BLaER1 (cell line): ENCODE data around the gene STRAP.

ENCODE experiments used
- H3K27ac ChIP-seq: shearing (Covaris generic); formaldehyde crosslinking; 2 replicates; pipeline ENCODE4 v1.8.1; 2022
- H3K27me3 ChIP-seq: shearing (Covaris generic); formaldehyde crosslinking; 2 replicates; pipeline ENCODE4 v1.8.1; 2022
- H3K36me3 ChIP-seq: shearing (Covaris generic); formaldehyde crosslinking; 2 replicates; pipeline ENCODE4 v1.8.1; 2022
- H3K4me1 ChIP-seq: shearing (Covaris generic); formaldehyde crosslinking; 2 replicates; pipeline ENCODE4 v1.8.1; 2022
- H3K4me2 ChIP-seq: shearing (Covaris generic); formaldehyde crosslinking; 2 replicates; pipeline ENCODE4 v1.8.1; 2022
- H3K4me3 ChIP-seq: shearing (Covaris generic); formaldehyde crosslinking; 2 replicates; pipeline ENCODE4 v1.8.1; 2022
- H3K9ac ChIP-seq: shearing (Covaris generic); formaldehyde crosslinking; 2 replicates; pipeline ENCODE4 v1.8.1; 2022
- H3K9me3 ChIP-seq: shearing (Covaris generic); formaldehyde crosslinking; 2 replicates; pipeline ENCODE4 v1.8.1; 2022
- H4K20me1 ChIP-seq: shearing (Covaris generic); formaldehyde crosslinking; 2 replicates; pipeline ENCODE4 v1.8.1; 2022
- Cebpa-rat ChIP-seq: shearing (Covaris generic); IDR thresholded peaks from 2 replicates; pipeline ENCODE4 v1.8.1; 2022

Gene STRAP

GRCh38 chr12:15882118-15882971 is at the start of gene STRAP:
Gene STRAP, plus strand, starts transcription at chr12:15882387. Its CDS starts 321 bp downstream, at chr12:15882708.
- TF ChIP-seq Cebpa-rat, result no peak
- Histone ChIP-seq H4K20me1 (peaks cover 51% of the 10 kb centered on the region), H3K27me3 (no peaks in the 10 kb centered on the region), H3K4me3 (peak within 1 kb of the TSS; percentile 91), H3K27ac (peak within 1 kb of the TSS; percentile 93), H3K4me2 (peak within 1 kb of the TSS; percentile 93), H3K4me1 (peaks cover 30% of the 10 kb centered on the region), H3K9ac (peak within 1 kb of the TSS; percentile 95), H3K36me3 (peaks cover 23% of the 10 kb centered on the region), H3K9me3 (no peaks in the 10 kb centered on the region)

GRCh38 chr12:15834575-15834974 is 47.6 kb upstream of the STRAP start:
- Histone ChIP-seq H3K4me2 (no peak overlapping the region), H3K9ac (no peak overlapping the region), H3K9me3 (no peaks in the 10 kb centered on the region), H3K36me3 (no peaks in the 10 kb centered on the region), H3K4me3 (no peak overlapping the region), H4K20me1 (no peaks in the 10 kb centered on the region), H3K4me1 (no peaks in the 10 kb centered on the region), H3K27me3 (no peaks in the 10 kb centered on the region), H3K27ac (no peak overlapping the region)
- no peak for TF ChIP-seq Cebpa-rat

- Histone ChIP-seq H4K20me1 (no peaks in the 10 kb centered on the region), H3K9ac (no peak overlapping the region), H3K27ac (no peak overlapping the region), H3K4me2 (no peak overlapping the region), H3K36me3 (no peaks in the 10 kb centered on the region), H3K4me3 (no peak overlapping the region), H3K4me1 (no peaks in the 10 kb centered on the region), H3K9me3 (no peaks in the 10 kb centered on the region), H3K27me3 (no peaks in the 10 kb centered on the region)
- no peak for TF ChIP-seq Cebpa-rat
These were observed 44.9 kb upstream of the STRAP start for GRCh38 chr12:15837141-15837790.

- H3K4me1 ChIP-seq, result no peaks in the 10 kb centered on the region
- no peaks in the 10 kb centered on the region for H3K36me3 ChIP-seq
- H3K27ac ChIP-seq, result no peak overlapping the region
- no peaks in the 10 kb centered on the region for H3K27me3 ChIP-seq
- H3K9me3 ChIP-seq, result no peaks in the 10 kb centered on the region
- H3K4me3 ChIP-seq, result no peak overlapping the region
- no peaks in the 10 kb centered on the region for H4K20me1 ChIP-seq
- no peak overlapping the region for H3K4me2 ChIP-seq
- no peak for TF ChIP-seq Cebpa-rat
- H3K9ac ChIP-seq, result no peak overlapping the region
These were observed 43.1 kb upstream of the STRAP start for GRCh38 chr12:15839041-15839440.

- H3K4me3 ChIP-seq, result no peak overlapping the region
- H3K27me3 ChIP-seq, result no peaks in the 10 kb centered on the region
- no peak for TF ChIP-seq Cebpa-rat
- no peaks in the 10 kb centered on the region for H3K9me3 ChIP-seq
- no peak overlapping the region for H3K4me2 ChIP-seq
- H3K36me3 ChIP-seq, result no peaks in the 10 kb centered on the region
- H3K4me1 ChIP-seq, result no peaks in the 10 kb centered on the region
- no peaks in the 10 kb centered on the region for H4K20me1 ChIP-seq
- H3K27ac ChIP-seq, result no peak overlapping the region
- H3K9ac ChIP-seq, result no peak overlapping the region
These were observed 42.5 kb upstream of the STRAP start for GRCh38 chr12:15839682-15840081.

- Histone ChIP-seq H3K4me1 (no peaks in the 10 kb centered on the region), H3K27ac (no peak overlapping the region), H3K4me2 (no peak overlapping the region), H3K4me3 (no peak overlapping the region), H3K27me3 (no peaks in the 10 kb centered on the region), H3K9me3 (no peaks in the 10 kb centered on the region), H3K36me3 (no peaks in the 10 kb centered on the region), H3K9ac (no peak overlapping the region), H4K20me1 (no peaks in the 10 kb centered on the region)
- TF ChIP-seq Cebpa-rat, result no peak
These were observed 40.1 kb upstream of the STRAP start for GRCh38 chr12:15842108-15842507.

GRCh38 chr12:15846887-15847286 is 35.3 kb upstream of the STRAP start:
- H4K20me1 ChIP-seq, result no peaks in the 10 kb centered on the region
- no peak overlapping the region for H3K27ac ChIP-seq
- no peak overlapping the region for H3K4me2 ChIP-seq
- H3K4me1 ChIP-seq, result no peaks in the 10 kb centered on the region
- H3K9me3 ChIP-seq, result no peaks in the 10 kb centered on the region
- H3K9ac ChIP-seq, result no peak overlapping the region
- TF ChIP-seq Cebpa-rat, result no peak
- H3K27me3 ChIP-seq, result no peaks in the 10 kb centered on the region
- no peaks in the 10 kb centered on the region for H3K36me3 ChIP-seq
- H3K4me3 ChIP-seq, result no peak overlapping the region

GRCh38 chr12:15848606-15849005 is 33.6 kb upstream of the STRAP start:
- Histone ChIP-seq H3K4me3 (no peak overlapping the region), H4K20me1 (no peaks in the 10 kb centered on the region), H3K9me3 (no peaks in the 10 kb centered on the region), H3K4me1 (no peaks in the 10 kb centered on the region), H3K36me3 (no peaks in the 10 kb centered on the region), H3K4me2 (no peak overlapping the region), H3K27ac (no peak overlapping the region), H3K27me3 (no peaks in the 10 kb centered on the region), H3K9ac (no peak overlapping the region)
- no peak for TF ChIP-seq Cebpa-rat

GRCh38 chr12:15851045-15851620 is 31.1 kb upstream of the STRAP start:
- no peaks in the 10 kb centered on the region for H4K20me1 ChIP-seq
- H3K27ac ChIP-seq, result no peak overlapping the region
- H3K4me2 ChIP-seq, result no peak overlapping the region
- H3K9me3 ChIP-seq, result no peaks in the 10 kb centered on the region
- no peaks in the 10 kb centered on the region for H3K27me3 ChIP-seq
- H3K36me3 ChIP-seq, result no peaks in the 10 kb centered on the region
- no peak overlapping the region for H3K9ac ChIP-seq
- no peak overlapping the region for H3K4me3 ChIP-seq
- TF ChIP-seq Cebpa-rat, result no peak
- H3K4me1 ChIP-seq, result no peaks in the 10 kb centered on the region

- Histone ChIP-seq H3K9me3 (no peaks in the 10 kb centered on the region), H3K9ac (no peak overlapping the region), H4K20me1 (no peaks in the 10 kb centered on the region), H3K27ac (no peak overlapping the region), H3K4me2 (no peak overlapping the region), H3K4me3 (no peak overlapping the region), H3K36me3 (no peaks in the 10 kb centered on the region), H3K27me3 (no peaks in the 10 kb centered on the region), H3K4me1 (no peaks in the 10 kb centered on the region)
- TF ChIP-seq Cebpa-rat, result no peak
These were observed 30.3 kb upstream of the STRAP start for GRCh38 chr12:15851919-15852318.
